ENCODE results near the gene DUSP22. TPM values are rescaled to one million over a fixed set of nuclear protein-coding genes. Genes with fewer than 3 reads are reported as not detected.

The DUSP22 gene
- total RNA-seq, 4 donors from 2014 or later: 53.3 to 95.2 (median 71.3) TPM

- Histone ChIP-seq H3K4me1 (no peaks in the 10 kb centered on the region), H3K4me3 (no peak overlapping the region), H3K9me3 (no peaks in the 10 kb centered on the region), H3K27ac (no peak overlapping the region), H3K27me3 (no peaks in the 10 kb centered on the region), H3K36me3 (peaks cover 30% of the 10 kb centered on the region)
- DNase-seq (ENCODE audit: low spot score in 2 of 2): no peak
- TF ChIP-seq POLR2A (IDR thresholded peaks at IDR 0.05) (no peak), EP300 (IDR thresholded peaks at IDR 0.05) (no peak), CTCF (IDR thresholded peaks at IDR 0.05) (no peak), POLR2AphosphoS5 (IDR thresholded peaks at IDR 0.05) (no peak)
- WGBS: 91% methylated on average over 17 of the region's 17 CpGs
Observed at GRCh38 chr6:345747-346385, 53.6 kb downstream of the DUSP22 start.

- no peak for DNase-seq (ENCODE audit: low spot score in 2 of 2)
- Histone ChIP-seq H3K9me3 (no peaks in the 10 kb centered on the region), H3K27ac (no peak overlapping the region), H3K4me3 (no peak overlapping the region), H3K36me3 (peaks cover 30% of the 10 kb centered on the region), H3K27me3 (no peaks in the 10 kb centered on the region), H3K4me1 (no peaks in the 10 kb centered on the region)
- 85% methylated on average over 10 of the region's 10 CpGs for WGBS
- TF ChIP-seq EP300 (IDR thresholded peaks at IDR 0.05) (no peak), POLR2A (IDR thresholded peaks at IDR 0.05) (no peak), POLR2AphosphoS5 (IDR thresholded peaks at IDR 0.05) (no peak), CTCF (IDR thresholded peaks at IDR 0.05) (no peak)
Observed at GRCh38 chr6:346386-347030, 54.2 kb downstream of the DUSP22 start.

- no peaks in the 10 kb centered on the region for H3K27me3 ChIP-seq
- H3K27ac ChIP-seq: no peak overlapping the region
- WGBS: 91% methylated on average over 4 of the region's 4 CpGs
- no peaks in the 10 kb centered on the region for H3K9me3 ChIP-seq
- peaks cover 30% of the 10 kb centered on the region for H3K36me3 ChIP-seq
- no peak overlapping the region for H3K4me3 ChIP-seq
- DNase-seq (ENCODE audit: low spot score in 2 of 2): no peak
- TF ChIP-seq EP300 (IDR thresholded peaks at IDR 0.05) (no peak), POLR2A (IDR thresholded peaks at IDR 0.05) (no peak), POLR2AphosphoS5 (IDR thresholded peaks at IDR 0.05) (no peak), CTCF (IDR thresholded peaks at IDR 0.05) (no peak)
- H3K4me1 ChIP-seq: no peaks in the 10 kb centered on the region
Observed at GRCh38 chr6:347232-347631, 54.9 kb downstream of the DUSP22 start.

- H3K4me3 ChIP-seq: no peak overlapping the region
- no peaks in the 10 kb centered on the region for H3K27me3 ChIP-seq
- H3K36me3 ChIP-seq: peaks cover 35% of the 10 kb centered on the region
- 92% methylated on average over 27 of the region's 27 CpGs for WGBS
- no peak for DNase-seq (ENCODE audit: low spot score in 2 of 2)
- TF ChIP-seq CTCF (IDR thresholded peaks at IDR 0.05): no peak
- TF ChIP-seq POLR2A (IDR thresholded peaks at IDR 0.05): no peak
- no peak for TF ChIP-seq POLR2AphosphoS5 (IDR thresholded peaks at IDR 0.05)
- TF ChIP-seq EP300 (IDR thresholded peaks at IDR 0.05): no peak
- H3K27ac ChIP-seq: no peak overlapping the region
- H3K4me1 ChIP-seq: no peaks in the 10 kb centered on the region
- no peaks in the 10 kb centered on the region for H3K9me3 ChIP-seq
Observed at GRCh38 chr6:347951-348859, 55.9 kb downstream of the DUSP22 start.

All from suprapubic skin (tissue), 4 donors.